ENCODE data around the gene UBXN2A.

GRCh38 chr2:23988371-23988770 is 48.1 kb downstream of the UBXN2A start:
- TF ChIP-seq TAF1 (IDR thresholded peaks at IDR 0.05; ENCODE audit: low read depth): no peak
- no peak for TF ChIP-seq MAX (IDR thresholded peaks at IDR 0.05)
- no peak for TF ChIP-seq USF1 (IDR thresholded peaks at IDR 0.05)
- no peak for TF ChIP-seq EP300 (IDR thresholded peaks at IDR 0.05; ENCODE audit: borderline replicate concordance)
- peak; percentile 34; the same call in 1 of the 2 replicates for TF ChIP-seq RAD21 (IDR thresholded peaks at IDR 0.05; ENCODE audit: low read depth)
- no peak for TF ChIP-seq REST (IDR thresholded peaks at IDR 0.05; ENCODE audit: low read depth)
- no peak for TF ChIP-seq TEAD4 (IDR thresholded peaks at IDR 0.05)
- no peak for TF ChIP-seq TCF12 (IDR thresholded peaks at IDR 0.05; ENCODE audit: low read depth)
- no peak for TF ChIP-seq ZBTB7A (IDR thresholded peaks at IDR 0.05; ENCODE audit: low read depth)
- TF ChIP-seq YY1 (IDR thresholded peaks at IDR 0.05; ENCODE audit: low read depth): no peak
- no peak for TF ChIP-seq CEBPB (IDR thresholded peaks at IDR 0.05)
- TF ChIP-seq EGR1 (IDR thresholded peaks at IDR 0.05): no peak
